ENCODE results near the gene IGFN1. TPM values are rescaled to one million over a fixed set of nuclear protein-coding genes. Genes with fewer than 3 reads are reported as not detected.

The IGFN1 gene
- total and polyA plus RNA-seq, 9 of the 15 experiments (the other 6 are each of a cell fraction or from before 2014, with no cell fraction given), result 0.04 TPM; not detected in 8

DNA sequence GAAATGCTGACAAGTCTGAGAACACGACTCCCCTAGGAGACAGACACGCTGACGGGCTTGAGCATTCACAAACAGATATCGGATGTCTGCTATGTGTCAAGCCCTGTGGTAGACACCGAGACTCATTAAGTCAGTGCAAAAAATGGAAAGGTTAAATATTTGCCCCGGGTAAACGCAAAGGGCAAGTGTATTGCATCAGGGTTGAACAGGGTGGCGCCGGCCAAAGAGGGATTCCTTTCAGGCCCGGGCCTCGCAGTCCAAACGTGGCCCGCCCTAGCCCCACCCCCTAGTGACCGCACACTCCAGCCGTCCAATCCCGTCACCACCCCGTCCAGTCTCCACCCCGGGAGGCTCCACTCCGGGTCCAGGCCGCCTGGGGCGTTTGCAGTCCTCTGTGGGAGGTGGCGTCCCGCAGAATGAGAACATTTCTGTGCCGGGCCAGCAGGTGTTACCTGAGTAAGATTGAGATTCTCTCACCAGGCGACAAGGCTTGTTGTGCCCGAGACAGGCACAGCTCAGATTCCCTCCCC lies 20.0 kb upstream of the IGFN1 start (continued):
- TF ChIP-seq, protein P1, sequence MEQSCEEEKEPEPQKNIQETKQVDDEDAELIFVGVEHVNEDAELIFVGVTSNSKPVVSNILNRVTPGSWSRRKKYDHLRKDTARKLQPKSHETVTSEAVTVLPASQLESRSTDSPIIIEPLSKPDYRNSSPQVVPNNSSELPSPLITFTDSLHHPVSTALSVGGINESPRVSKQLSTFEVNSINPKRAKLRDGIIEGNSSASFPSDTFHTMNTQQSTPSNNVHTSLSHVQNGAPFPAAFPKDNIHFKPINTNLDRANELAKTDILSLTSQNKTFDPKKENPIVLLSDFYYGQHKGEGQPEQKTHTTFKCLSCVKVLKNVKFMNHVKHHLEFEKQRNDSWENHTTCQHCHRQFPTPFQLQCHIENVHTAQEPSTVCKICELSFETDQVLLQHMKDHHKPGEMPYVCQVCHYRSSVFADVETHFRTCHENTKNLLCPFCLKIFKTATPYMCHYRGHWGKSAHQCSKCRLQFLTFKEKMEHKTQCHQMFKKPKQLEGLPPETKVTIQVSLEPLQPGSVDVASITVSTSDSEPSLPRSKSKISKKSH (CRISPR knock-in tag; IDR thresholded peaks at IDR 0.05), result no peak
- TF ChIP-seq SMAD2 (IDR thresholded peaks at IDR 0.05; ENCODE audit: low read depth, low read length) (no peak), RFX1 (IDR thresholded peaks at IDR 0.05) (no peak; the same call in none of the 2 replicates), CREB1 (IDR thresholded peaks at IDR 0.05) (peak; percentile 31; the same call in 1 of the 2 replicates), CREB1 (CRISPR knock-in tag; IDR thresholded peaks at IDR 0.05) (peak; percentile 35; the same call in 1 of the 2 replicates), ZNF12 (CRISPR knock-in tag; IDR thresholded peaks at IDR 0.05) (peak; percentile 63; the same call in 1 of the 2 replicates), PHTF2 (CRISPR knock-in tag; IDR thresholded peaks at IDR 0.05) (no peak), ZNF551 (CRISPR knock-in tag; IDR thresholded peaks at IDR 0.05) (no peak), SIN3A (IDR thresholded peaks at IDR 0.05; ENCODE audit: borderline replicate concordance in 2 of 2, control insufficient read depth in 1 of 2, low read depth in 2 of 2, low read length in 2 of 2) (no peak; a peak in 1 of 4 replicates), SRSF7 (optimal IDR thresholded peaks at IDR 0.05; ENCODE audit: low read depth, low read length) (no peak), MEF2D (tag; conservative IDR thresholded peaks at IDR 0.05; ENCODE audit: low read depth) (peak; percentile 63; the same call in 1 of the 2 replicates), ZNF668 (CRISPR knock-in tag; IDR thresholded peaks at IDR 0.05) (no peak), SMC3 (conservative IDR thresholded peaks at IDR 0.05; ENCODE audit: insufficient read depth, low read depth, low read length) (no peak), CBX2 (IDR thresholded peaks at IDR 0.05; ENCODE audit: insufficient read depth, low read length, poor library complexity, severe bottlenecking) (no peak), BRCA1 (IDR thresholded peaks at IDR 0.05) (no peak), BRCA1 (CRISPR knock-in tag; IDR thresholded peaks at IDR 0.05) (no peak), ZNF184 (CRISPR knock-in tag; IDR thresholded peaks at IDR 0.05) (no peak), ZFPM2 (CRISPR knock-in tag; IDR thresholded peaks at IDR 0.05) (no peak), PCBP2 (IDR thresholded peaks at IDR 0.05; ENCODE audit: low read depth, low read length, poor library complexity, severe bottlenecking) (no peak)
- TF ChIP-seq, protein P2, sequence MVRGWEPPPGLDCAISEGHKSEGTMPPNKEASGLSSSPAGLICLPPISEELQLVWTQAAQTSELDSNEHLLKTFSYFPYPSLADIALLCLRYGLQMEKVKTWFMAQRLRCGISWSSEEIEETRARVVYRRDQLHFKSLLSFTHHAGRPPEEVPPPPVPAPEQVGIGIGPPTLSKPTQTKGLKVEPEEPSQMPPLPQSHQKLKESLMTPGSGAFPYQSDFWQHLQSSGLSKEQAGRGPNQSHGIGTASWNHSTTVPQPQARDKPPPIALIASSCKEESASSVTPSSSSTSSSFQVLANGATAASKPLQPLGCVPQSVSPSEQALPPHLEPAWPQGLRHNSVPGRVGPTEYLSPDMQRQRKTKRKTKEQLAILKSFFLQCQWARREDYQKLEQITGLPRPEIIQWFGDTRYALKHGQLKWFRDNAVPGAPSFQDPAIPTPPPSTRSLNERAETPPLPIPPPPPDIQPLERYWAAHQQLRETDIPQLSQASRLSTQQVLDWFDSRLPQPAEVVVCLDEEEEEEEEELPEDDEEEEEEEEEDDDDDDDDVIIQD (CRISPR knock-in tag; IDR thresholded peaks at IDR 0.05), result no peak
- TF ChIP-seq, protein P3, sequence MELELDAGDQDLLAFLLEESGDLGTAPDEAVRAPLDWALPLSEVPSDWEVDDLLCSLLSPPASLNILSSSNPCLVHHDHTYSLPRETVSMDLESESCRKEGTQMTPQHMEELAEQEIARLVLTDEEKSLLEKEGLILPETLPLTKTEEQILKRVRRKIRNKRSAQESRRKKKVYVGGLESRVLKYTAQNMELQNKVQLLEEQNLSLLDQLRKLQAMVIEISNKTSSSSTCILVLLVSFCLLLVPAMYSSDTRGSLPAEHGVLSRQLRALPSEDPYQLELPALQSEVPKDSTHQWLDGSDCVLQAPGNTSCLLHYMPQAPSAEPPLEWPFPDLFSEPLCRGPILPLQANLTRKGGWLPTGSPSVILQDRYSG (tag; conservative IDR thresholded peaks at IDR 0.05; ENCODE audit: low read depth), result no peak; the same call in 1 of the 2 replicates
- TF ChIP-seq, protein P4, sequence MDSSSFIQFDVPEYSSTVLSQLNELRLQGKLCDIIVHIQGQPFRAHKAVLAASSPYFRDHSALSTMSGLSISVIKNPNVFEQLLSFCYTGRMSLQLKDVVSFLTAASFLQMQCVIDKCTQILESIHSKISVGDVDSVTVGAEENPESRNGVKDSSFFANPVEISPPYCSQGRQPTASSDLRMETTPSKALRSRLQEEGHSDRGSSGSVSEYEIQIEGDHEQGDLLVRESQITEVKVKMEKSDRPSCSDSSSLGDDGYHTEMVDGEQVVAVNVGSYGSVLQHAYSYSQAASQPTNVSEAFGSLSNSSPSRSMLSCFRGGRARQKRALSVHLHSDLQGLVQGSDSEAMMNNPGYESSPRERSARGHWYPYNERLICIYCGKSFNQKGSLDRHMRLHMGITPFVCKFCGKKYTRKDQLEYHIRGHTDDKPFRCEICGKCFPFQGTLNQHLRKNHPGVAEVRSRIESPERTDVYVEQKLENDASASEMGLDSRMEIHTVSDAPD (CRISPR knock-in tag; IDR thresholded peaks at IDR 0.05), result no peak
- TF ChIP-seq, protein P5, sequence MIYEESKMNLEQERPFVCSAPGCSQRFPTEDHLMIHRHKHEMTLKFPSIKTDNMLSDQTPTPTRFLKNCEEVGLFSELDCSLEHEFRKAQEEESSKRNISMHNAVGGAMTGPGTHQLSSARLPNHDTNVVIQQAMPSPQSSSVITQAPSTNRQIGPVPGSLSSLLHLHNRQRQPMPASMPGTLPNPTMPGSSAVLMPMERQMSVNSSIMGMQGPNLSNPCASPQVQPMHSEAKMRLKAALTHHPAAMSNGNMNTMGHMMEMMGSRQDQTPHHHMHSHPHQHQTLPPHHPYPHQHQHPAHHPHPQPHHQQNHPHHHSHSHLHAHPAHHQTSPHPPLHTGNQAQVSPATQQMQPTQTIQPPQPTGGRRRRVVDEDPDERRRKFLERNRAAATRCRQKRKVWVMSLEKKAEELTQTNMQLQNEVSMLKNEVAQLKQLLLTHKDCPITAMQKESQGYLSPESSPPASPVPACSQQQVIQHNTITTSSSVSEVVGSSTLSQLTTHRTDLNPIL (CRISPR knock-in tag; IDR thresholded peaks at IDR 0.05), result no peak

All from K562 (cell line).